ENCODE measurements around the gene PALM3.
"Not testable (repeated sequence)": the region's sequence is repeated elsewhere in the genome, so short reads cannot be mapped to it uniquely, and the experiment has no call there.

The PALM3 gene

GRCh38 chr19:14023404-14024235 is 38.3 kb downstream of the PALM3 start:
- Histone ChIP-seq H3K4me3 (ENCODE audit: low read depth, low read length, poor library complexity, severe bottlenecking) (no peak overlapping the region), H3F3A (ENCODE audit: insufficient read depth, low read length) (no peaks in the 10 kb centered on the region), H4K20me1 (ENCODE audit: insufficient read depth, low read length) (no peaks in the 10 kb centered on the region), H3K9me3 (ENCODE audit: low read length) (no peaks in the 10 kb centered on the region), H3K4me2 (ENCODE audit: low read length) (no peak overlapping the region), H3K27me3 (ENCODE audit: insufficient read depth, low read length) (no peaks in the 10 kb centered on the region), H3K4me1 (ENCODE audit: insufficient read depth, low read length, severe bottlenecking) (peaks cover 7% of the 10 kb centered on the region), H3K9ac (ENCODE audit: low read length) (no peak overlapping the region), H3K9me2 (ENCODE audit: low read depth, low read length) (no peaks in the 10 kb centered on the region), H3K27ac (ENCODE audit: low read depth, low read length, poor library complexity, severe bottlenecking) (no peak overlapping the region), H3K36me3 (ENCODE audit: insufficient read depth, low read length) (no peaks in the 10 kb centered on the region), H2AFZ (ENCODE audit: low read length) (no peak overlapping the region), H3K79me2 (ENCODE audit: insufficient read depth, low read length) (no peaks in the 10 kb centered on the region)
- TF ChIP-seq CTCF (IDR thresholded peaks at IDR 0.05; ENCODE audit: low read length) (peak; percentile 32; the same call in 1 of the 2 replicates), EZH2 (IDR thresholded peaks at IDR 0.05; ENCODE audit: borderline replicate concordance, low read length) (no peak)

GRCh38 chr19:14022469-14022868 is 39.4 kb downstream of the PALM3 start:
- Histone ChIP-seq H3K27ac (ENCODE audit: low read depth, low read length, poor library complexity, severe bottlenecking) (no peak overlapping the region), H2AFZ (ENCODE audit: low read length) (no peak overlapping the region), H3F3A (ENCODE audit: insufficient read depth, low read length) (no peaks in the 10 kb centered on the region)

GRCh38 chr19:14021474-14021873 is 40.4 kb downstream of the PALM3 start:
- Histone ChIP-seq H3K36me3 (ENCODE audit: insufficient read depth, low read length) (no peaks in the 10 kb centered on the region), H3K4me1 (ENCODE audit: insufficient read depth, low read length, severe bottlenecking) (peaks cover 13% of the 10 kb centered on the region), H2AFZ (ENCODE audit: low read length) (no peak overlapping the region), H3K9me2 (ENCODE audit: low read depth, low read length) (no peaks in the 10 kb centered on the region), H3K4me3 (ENCODE audit: low read depth, low read length, poor library complexity, severe bottlenecking) (no peak overlapping the region), H3K9ac (ENCODE audit: low read length) (no peak overlapping the region), H3F3A (ENCODE audit: insufficient read depth, low read length) (no peaks in the 10 kb centered on the region), H3K79me2 (ENCODE audit: insufficient read depth, low read length) (no peaks in the 10 kb centered on the region), H3K27ac (ENCODE audit: low read depth, low read length, poor library complexity, severe bottlenecking) (no peak overlapping the region), H3K9me3 (ENCODE audit: low read length) (no peaks in the 10 kb centered on the region), H4K20me1 (ENCODE audit: insufficient read depth, low read length) (no peaks in the 10 kb centered on the region), H3K27me3 (ENCODE audit: insufficient read depth, low read length) (no peaks in the 10 kb centered on the region), H3K4me2 (ENCODE audit: low read length) (no peak overlapping the region)
- TF ChIP-seq CTCF (IDR thresholded peaks at IDR 0.05; ENCODE audit: low read length) (no peak), EZH2 (IDR thresholded peaks at IDR 0.05; ENCODE audit: borderline replicate concordance, low read length) (no peak)

More at GRCh38 chr19:14022469-14022868, 39.4 kb downstream of the PALM3 start:
- H3K36me3 ChIP-seq (ENCODE audit: insufficient read depth, low read length), result no peaks in the 10 kb centered on the region
- H3K9ac ChIP-seq (ENCODE audit: low read length), result no peak overlapping the region
- TF ChIP-seq CTCF (IDR thresholded peaks at IDR 0.05; ENCODE audit: low read length) (no peak), EZH2 (IDR thresholded peaks at IDR 0.05; ENCODE audit: borderline replicate concordance, low read length) (no peak)
- H3K9me2 ChIP-seq (ENCODE audit: low read depth, low read length), result no peaks in the 10 kb centered on the region
- H3K4me1 ChIP-seq (ENCODE audit: insufficient read depth, low read length, severe bottlenecking), result peaks cover 13% of the 10 kb centered on the region
- no peak overlapping the region for H3K4me2 ChIP-seq (ENCODE audit: low read length)
- H4K20me1 ChIP-seq (ENCODE audit: insufficient read depth, low read length), result no peaks in the 10 kb centered on the region
- no peaks in the 10 kb centered on the region for H3K9me3 ChIP-seq (ENCODE audit: low read length)
- H3K79me2 ChIP-seq (ENCODE audit: insufficient read depth, low read length), result no peaks in the 10 kb centered on the region
- H3K27me3 ChIP-seq (ENCODE audit: insufficient read depth, low read length), result no peaks in the 10 kb centered on the region
- H3K4me3 ChIP-seq (ENCODE audit: low read depth, low read length, poor library complexity, severe bottlenecking), result no peak overlapping the region

GRCh38 chr19:14019739-14020138 is 42.1 kb downstream of the PALM3 start:
- not testable (repeated sequence) for H3K9ac ChIP-seq (ENCODE audit: low read length); H4K20me1 ChIP-seq (ENCODE audit: insufficient read depth, low read length); H3K27ac ChIP-seq (ENCODE audit: low read depth, low read length, poor library complexity, severe bottlenecking); H2AFZ ChIP-seq (ENCODE audit: low read length); H3K27me3 ChIP-seq (ENCODE audit: insufficient read depth, low read length); H3K4me2 ChIP-seq (ENCODE audit: low read length); H3K4me3 ChIP-seq (ENCODE audit: low read depth, low read length, poor library complexity, severe bottlenecking); H3F3A ChIP-seq (ENCODE audit: insufficient read depth, low read length); H3K9me3 ChIP-seq (ENCODE audit: low read length); H3K36me3 ChIP-seq (ENCODE audit: insufficient read depth, low read length); H3K9me2 ChIP-seq (ENCODE audit: low read depth, low read length); H3K79me2 ChIP-seq (ENCODE audit: insufficient read depth, low read length)
- H3K4me1 ChIP-seq (ENCODE audit: insufficient read depth, low read length, severe bottlenecking), result peaks cover 26% of the 10 kb centered on the region

All from OCI-LY1 (cell line).